Measurements from ENCODE around the gene NUDT19. TPM values are rescaled to one million over a fixed set of nuclear protein-coding genes. Genes with fewer than 3 reads are reported as not detected.

Gene NUDT19
- total and polyA plus RNA-seq, 2 experiments from 2014 or later = 2.4 to 3.9 TPM

DNA sequence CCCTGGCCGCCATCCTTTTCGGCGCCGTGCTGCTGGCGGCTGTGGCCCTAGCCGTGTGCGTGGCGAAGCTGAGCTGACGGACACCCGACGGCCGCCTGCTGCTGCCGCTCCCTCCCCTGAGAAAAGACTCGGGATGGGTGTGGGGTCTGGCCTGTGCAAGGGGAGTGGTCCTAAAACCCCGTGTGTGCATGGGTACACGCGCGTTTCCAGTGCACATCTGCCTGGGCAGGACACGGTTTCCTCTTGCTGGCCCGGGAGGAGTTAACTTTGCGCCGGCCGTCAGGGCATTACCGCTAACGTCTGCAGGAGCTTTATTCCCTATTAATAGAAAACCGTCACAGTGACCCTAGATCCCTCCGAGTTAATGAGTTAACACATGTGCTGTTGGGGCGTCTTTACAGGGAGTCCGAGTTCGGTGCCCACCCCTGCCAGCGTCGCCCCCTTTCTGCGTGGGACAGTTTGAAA, 14.7 kb upstream of the NUDT19 start:
- Mint-ChIP-seq H3K9me3 (peaks cover 3% of the 10 kb centered on the region; the same call in 1 of the 3 replicates), H3K27ac (no peak overlapping the region), H3K4me1 (peaks cover 24% of the 10 kb centered on the region), H3K36me3 (ENCODE audit: low read depth) (no peaks in the 10 kb centered on the region; the same call in 2 of the 3 replicates), H3K27me3 (ENCODE audit: insufficient read depth, low read depth, poor library complexity) (peaks cover 36% of the 10 kb centered on the region), H3K4me3 (peak overlapping the region; percentile 55)
- Histone ChIP-seq H2AFZ (peak overlapping the region; percentile 90; the same call in 1 of the 2 replicates), H3K9me2 (ENCODE audit: insufficient read depth) (no peaks in the 10 kb centered on the region), H3K27ac (ENCODE audit: low read depth) (no peak overlapping the region), H3F3A (replicated peaks; ENCODE audit: low read depth) (0 out of 2 replicates have a peak, but pooled peaks cover 5% of the 10 kb centered on the region), H4K20me1 (replicated peaks; ENCODE audit: insufficient read depth) (peaks cover 13% of the 10 kb centered on the region), H3K4me2 (peak overlapping the region; percentile 88), H3K27me3 (ENCODE audit: insufficient read depth) (peaks cover 45% of the 10 kb centered on the region), H3K36me3 (ENCODE audit: insufficient read depth) (no peaks in the 10 kb centered on the region), H3K4me1 (ENCODE audit: insufficient read depth) (peaks cover 14% of the 10 kb centered on the region; the same call in 1 of the 2 replicates), H3K79me2 (replicated peaks; ENCODE audit: insufficient read depth) (peaks cover 25% of the 10 kb centered on the region), H3K4me3 (peak overlapping the region; percentile 85)
- DNase-seq (ENCODE audit: low spot score) (no peak), ATAC-seq (no peak)
- TF ChIP-seq EZH2 (IDR thresholded peaks at IDR 0.05; ENCODE audit: low read depth, unreplicated experiment) (peak; percentile 50), EZH2phosphoT487 (IDR thresholded peaks at IDR 0.05; ENCODE audit: unreplicated experiment) (no peak)
- TF ChIP-seq, protein P1, sequence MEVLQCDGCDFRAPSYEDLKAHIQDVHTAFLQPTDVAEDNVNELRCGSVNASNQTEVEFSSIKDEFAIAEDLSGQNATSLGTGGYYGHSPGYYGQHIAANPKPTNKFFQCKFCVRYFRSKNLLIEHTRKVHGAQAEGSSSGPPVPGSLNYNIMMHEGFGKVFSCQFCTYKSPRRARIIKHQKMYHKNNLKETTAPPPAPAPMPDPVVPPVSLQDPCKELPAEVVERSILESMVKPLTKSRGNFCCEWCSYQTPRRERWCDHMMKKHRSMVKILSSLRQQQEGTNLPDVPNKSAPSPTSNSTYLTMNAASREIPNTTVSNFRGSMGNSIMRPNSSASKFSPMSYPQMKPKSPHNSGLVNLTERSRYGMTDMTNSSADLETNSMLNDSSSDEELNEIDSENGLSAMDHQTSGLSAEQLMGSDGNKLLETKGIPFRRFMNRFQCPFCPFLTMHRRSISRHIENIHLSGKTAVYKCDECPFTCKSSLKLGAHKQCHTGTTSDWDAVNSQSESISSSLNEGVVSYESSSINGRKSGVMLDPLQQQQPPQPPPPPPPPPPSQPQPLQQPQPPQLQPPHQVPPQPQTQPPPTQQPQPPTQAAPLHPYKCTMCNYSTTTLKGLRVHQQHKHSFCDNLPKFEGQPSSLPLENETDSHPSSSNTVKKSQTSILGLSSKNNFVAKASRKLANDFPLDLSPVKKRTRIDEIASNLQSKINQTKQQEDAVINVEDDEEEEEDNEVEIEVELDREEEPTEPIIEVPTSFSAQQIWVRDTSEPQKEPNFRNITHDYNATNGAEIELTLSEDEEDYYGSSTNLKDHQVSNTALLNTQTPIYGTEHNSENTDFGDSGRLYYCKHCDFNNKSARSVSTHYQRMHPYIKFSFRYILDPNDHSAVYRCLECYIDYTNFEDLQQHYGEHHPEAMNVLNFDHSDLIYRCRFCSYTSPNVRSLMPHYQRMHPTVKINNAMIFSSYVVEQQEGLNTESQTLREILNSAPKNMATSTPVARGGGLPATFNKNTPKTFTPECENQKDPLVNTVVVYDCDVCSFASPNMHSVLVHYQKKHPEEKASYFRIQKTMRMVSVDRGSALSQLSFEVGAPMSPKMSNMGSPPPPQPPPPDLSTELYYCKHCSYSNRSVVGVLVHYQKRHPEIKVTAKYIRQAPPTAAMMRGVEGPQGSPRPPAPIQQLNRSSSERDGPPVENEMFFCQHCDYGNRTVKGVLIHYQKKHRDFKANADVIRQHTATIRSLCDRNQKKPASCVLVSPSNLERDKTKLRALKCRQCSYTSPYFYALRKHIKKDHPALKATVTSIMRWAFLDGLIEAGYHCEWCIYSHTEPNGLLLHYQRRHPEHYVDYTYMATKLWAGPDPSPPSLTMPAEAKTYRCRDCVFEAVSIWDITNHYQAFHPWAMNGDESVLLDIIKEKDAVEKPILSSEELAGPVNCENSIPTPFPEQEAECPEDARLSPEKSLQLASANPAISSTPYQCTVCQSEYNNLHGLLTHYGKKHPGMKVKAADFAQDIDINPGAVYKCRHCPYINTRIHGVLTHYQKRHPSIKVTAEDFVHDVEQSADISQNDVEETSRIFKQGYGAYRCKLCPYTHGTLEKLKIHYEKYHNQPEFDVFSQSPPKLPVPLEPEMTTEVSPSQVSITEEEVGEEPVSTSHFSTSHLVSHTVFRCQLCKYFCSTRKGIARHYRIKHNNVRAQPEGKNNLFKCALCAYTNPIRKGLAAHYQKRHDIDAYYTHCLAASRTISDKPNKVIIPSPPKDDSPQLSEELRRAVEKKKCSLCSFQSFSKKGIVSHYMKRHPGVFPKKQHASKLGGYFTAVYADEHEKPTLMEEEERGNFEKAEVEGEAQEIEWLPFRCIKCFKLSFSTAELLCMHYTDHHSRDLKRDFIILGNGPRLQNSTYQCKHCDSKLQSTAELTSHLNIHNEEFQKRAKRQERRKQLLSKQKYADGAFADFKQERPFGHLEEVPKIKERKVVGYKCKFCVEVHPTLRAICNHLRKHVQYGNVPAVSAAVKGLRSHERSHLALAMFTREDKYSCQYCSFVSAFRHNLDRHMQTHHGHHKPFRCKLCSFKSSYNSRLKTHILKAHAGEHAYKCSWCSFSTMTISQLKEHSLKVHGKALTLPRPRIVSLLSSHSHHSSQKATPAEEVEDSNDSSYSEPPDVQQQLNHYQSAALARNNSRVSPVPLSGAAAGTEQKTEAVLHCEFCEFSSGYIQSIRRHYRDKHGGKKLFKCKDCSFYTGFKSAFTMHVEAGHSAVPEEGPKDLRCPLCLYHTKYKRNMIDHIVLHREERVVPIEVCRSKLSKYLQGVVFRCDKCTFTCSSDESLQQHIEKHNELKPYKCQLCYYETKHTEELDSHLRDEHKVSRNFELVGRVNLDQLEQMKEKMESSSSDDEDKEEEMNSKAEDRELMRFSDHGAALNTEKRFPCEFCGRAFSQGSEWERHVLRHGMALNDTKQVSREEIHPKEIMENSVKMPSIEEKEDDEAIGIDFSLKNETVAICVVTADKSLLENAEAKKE (CRISPR knock-in tag; IDR thresholded peaks at IDR 0.05) = no peak

GRCh38 chr19:32677657-32678056, 14.0 kb upstream of the NUDT19 start:
- peaks cover 13% of the 10 kb centered on the region for H4K20me1 ChIP-seq (replicated peaks; ENCODE audit: insufficient read depth)
- Mint-ChIP-seq H3K4me1 (peaks cover 22% of the 10 kb centered on the region), H3K27me3 (ENCODE audit: insufficient read depth, low read depth, poor library complexity) (peaks cover 35% of the 10 kb centered on the region), H3K9me3 (peaks cover 3% of the 10 kb centered on the region; the same call in 1 of the 3 replicates), H3K27ac (no peak overlapping the region), H3K4me3 (peak overlapping the region; percentile 55), H3K36me3 (ENCODE audit: low read depth) (no peaks in the 10 kb centered on the region; the same call in 2 of the 3 replicates)
- ATAC-seq (peak; percentile 5), DNase-seq (ENCODE audit: low spot score) (peak; percentile 54)
- TF ChIP-seq JUNB (IDR thresholded peaks at IDR 0.05; ENCODE audit: unreplicated experiment) = no peak
- H3K4me2 ChIP-seq = peak overlapping the region; percentile 88
- H3K9me2 ChIP-seq (ENCODE audit: insufficient read depth) = no peaks in the 10 kb centered on the region
- peaks cover 14% of the 10 kb centered on the region; the same call in 1 of the 2 replicates for H3K4me1 ChIP-seq (ENCODE audit: insufficient read depth)
- no peak overlapping the region for H3K27ac ChIP-seq (ENCODE audit: low read depth)
- H2AFZ ChIP-seq = 0 out of 2 replicates have a peak overlapping the region, but pooled peaks have one; percentile 2
- H3F3A ChIP-seq (replicated peaks; ENCODE audit: low read depth) = 0 out of 2 replicates have a peak, but pooled peaks cover 5% of the 10 kb centered on the region
- no peaks in the 10 kb centered on the region for H3K36me3 ChIP-seq (ENCODE audit: insufficient read depth)
- peaks cover 18% of the 10 kb centered on the region for H3K79me2 ChIP-seq (replicated peaks; ENCODE audit: insufficient read depth)
- peaks cover 45% of the 10 kb centered on the region for H3K27me3 ChIP-seq (ENCODE audit: insufficient read depth)
- peak overlapping the region; percentile 85; the same call in 1 of the 2 replicates for H3K4me3 ChIP-seq

Data from GM23338 (cell line).